HCT116 (cell line): Measurements from ENCODE around the gene ALKBH8. TPM values are rescaled to one million over a fixed set of nuclear protein-coding genes. Genes with fewer than 3 reads are reported as not detected.

Source experiments
- ATAC-seq: fragments of 200-7000 bp; cut with Tn5 transposase; 2 replicates; pipeline ENCODE4 v1.9.1; 2020; ENCODE audit warnings: mild to moderate bottlenecking, moderate library complexity
- BruUV-seq: library from RNA; stranded (reverse); fragments of 400-500 nt; replicated peaks from 2 replicates; lab custom pipeline; 2021; lab: Mats Ljungman, UMichigan
- CTCF ChIA-PET: fragments of 300-600 bp; sonication (Branson Sonifier 250); formaldehyde crosslinking; loops from one replicate; lab custom pipeline; 2021; ENCODE audit warnings: antibody characterized with exemption; lab: Charles Lee
- POLR2A ChIA-PET: fragments of 300-600, 350-600 bp; sonication (Branson Sonifier 250); formaldehyde crosslinking; loops from one replicate; lab custom pipeline; 2021; ENCODE audit warnings: antibody characterized with exemption; lab: Charles Lee
- RAD21 ChIA-PET, 2 experiments: fragments of 300-600 bp; sonication (Branson Sonifier 250); formaldehyde crosslinking; loops; one replicate each; lab custom pipeline; 2023; ENCODE audit warnings: low total read pairs in 2 of 2; ENCODE audit not compliant: uncharacterized antibody in 2 of 2, unreplicated experiment in 2 of 2, low non-redundant PET in 1 of 2; lab: Charles Lee
- DNase-seq: peaks from one replicate; pipeline ENCODE4 v3.0.0-alpha.2; 2010; ENCODE audit warnings: low read depth, low spot score
- H2AFZ ChIP-seq: fragments of 200-600 bp; shearing (Covaris generic), sonication (generic); 2 replicates; pipeline ENCODE4 v1.6.1; 2017; ENCODE audit warnings: low read depth, mixed run types, mixed read lengths, antibody characterized with exemption, low read length; ENCODE audit not compliant: poor library complexity, severe bottlenecking
- H3K27ac ChIP-seq: 2 replicates; pipeline ENCODE4 v1.5.1; 2012; ENCODE audit warnings: low read depth, low read length
- H3K27me3 ChIP-seq: fragments of 200-600 bp; sonication (generic); 2 replicates; pipeline ENCODE4 v1.6.1; 2016; ENCODE audit warnings: mixed run types, low read length, mixed read lengths; ENCODE audit not compliant: insufficient read depth
- H3K36me3 ChIP-seq, 2 experiments: fragments of 200-500 bp in 1 of 2; fragments of 200-600 bp in 1 of 2; sonication (Bioruptor generic) in 1 of 2; sonication (generic) in 1 of 2; 2 replicates each; pipeline versions ENCODE4 v1.5.1 to v1.6.1; 2014 to 2016; ENCODE audit warnings: low read length in 2 of 2, inconsistent platforms in 1 of 2, mixed read lengths in 1 of 2, mixed run types in 1 of 2; ENCODE audit not compliant: insufficient read depth in 2 of 2, control insufficient read depth in 1 of 2
- H3K4me1 ChIP-seq, 2 experiments: fragments of 200-600 bp in 1 of 2; sonication (generic) in 1 of 2; 2 replicates each; pipeline versions ENCODE4 v1.5.1 to v1.6.1; 2012 to 2017; ENCODE audit warnings: low read length in 2 of 2, inconsistent platforms in 1 of 2, mild to moderate bottlenecking in 1 of 2, mixed read lengths in 1 of 2, mixed run types in 1 of 2, moderate library complexity in 1 of 2; ENCODE audit not compliant: insufficient read depth in 2 of 2, control insufficient read depth in 1 of 2
- H3K4me2 ChIP-seq: fragments of 200-600 bp; sonication (generic); 2 replicates; pipeline ENCODE4 v1.6.1; 2017; ENCODE audit warnings: mixed run types, low read length, mixed read lengths
- H3K4me3 ChIP-seq, 2 experiments: fragments of 200-600 bp in 1 of 2; sonication (generic) in 1 of 2; replicated peaks in 1 of 2; 2 replicates each; pipeline ENCODE4 v1.5.1; 2011 to 2016; ENCODE audit warnings: low read length in 2 of 2, control low read depth in 1 of 2, low read depth in 1 of 2, mild to moderate bottlenecking in 1 of 2, mixed read lengths in 1 of 2, mixed run types in 1 of 2
- H3K79me2 ChIP-seq: fragments of 200-600 bp; sonication (generic); 2 replicates; pipeline ENCODE4 v1.6.1; 2017; ENCODE audit warnings: mild to moderate bottlenecking, mixed run types, low read length, moderate library complexity, mixed read lengths; ENCODE audit not compliant: insufficient read depth
- H3K9ac ChIP-seq: fragments of 200-600 bp; sonication (generic); 2 replicates; pipeline ENCODE4 v1.6.1; 2016; ENCODE audit warnings: low read length, mixed read lengths
- H3K9me2 ChIP-seq: fragments of 200-600 bp; sonication (generic), shearing (Covaris generic); 2 replicates; pipeline ENCODE4 v1.6.1; 2017; ENCODE audit warnings: mixed run types, mild to moderate bottlenecking, moderate library complexity; ENCODE audit not compliant: insufficient read depth
- H3K9me3 ChIP-seq, 2 experiments: fragments of 200-500 bp in 1 of 2; fragments of 200-600 bp in 1 of 2; sonication (Bioruptor generic) in 1 of 2; sonication (generic) in 1 of 2; 2 replicates each; pipeline ENCODE4 v1.6.1; 2014 to 2017; ENCODE audit warnings: low read length in 2 of 2, mixed read lengths in 2 of 2, inconsistent platforms in 1 of 2, low read depth in 1 of 2, mild to moderate bottlenecking in 1 of 2, mixed run types in 1 of 2, moderate library complexity in 1 of 2; ENCODE audit not compliant: control insufficient read depth in 1 of 2, insufficient read depth in 1 of 2
- H4K20me1 ChIP-seq: fragments of 200-600 bp; sonication (generic), shearing (Covaris generic); 2 replicates; pipeline ENCODE4 v1.6.1; 2017; ENCODE audit warnings: mixed run types, mild to moderate bottlenecking, moderate library complexity; ENCODE audit not compliant: insufficient read depth
- ATF3 ChIP-seq: IDR thresholded peaks from 2 replicates; pipeline ENCODE4 v1.6.1; 2012
- CEBPB ChIP-seq: IDR thresholded peaks from 2 replicates; pipeline ENCODE4 v1.6.1; 2012; ENCODE audit warnings: low read depth
- CTCF ChIP-seq, 3 experiments: fragments of 200-600 bp in 1 of 3; sonication (generic) in 1 of 3; IDR thresholded peaks in 2 of 3; conservative IDR thresholded peaks in 1 of 3; 2 replicates each; pipeline ENCODE4 v1.5.1; 2012 to 2017; ENCODE audit warnings: low read depth in 2 of 3, low read length in 2 of 3, antibody characterized with exemption in 1 of 3, borderline replicate concordance in 1 of 3, control low read depth in 1 of 3, mild to moderate bottlenecking in 1 of 3, mixed read lengths in 1 of 3, mixed run types in 1 of 3, moderate library complexity in 1 of 3; ENCODE audit not compliant: insufficient read depth in 1 of 3
- EGR1 ChIP-seq: IDR thresholded peaks from 2 replicates; pipeline ENCODE4 v1.6.1; 2012; ENCODE audit warnings: low read depth
- ELF1 ChIP-seq: IDR thresholded peaks from 2 replicates; pipeline ENCODE4 v1.6.1; 2012; ENCODE audit warnings: low read depth, borderline replicate concordance
- EZH2 ChIP-seq: fragments of 200-600 bp; sonication (generic); IDR thresholded peaks from 2 replicates; pipeline ENCODE4 v1.6.1; 2017; ENCODE audit warnings: antibody characterized with exemption, mixed run types
- EZH2phosphoT487 ChIP-seq: fragments of 200-600 bp; IDR thresholded peaks from 2 replicates; pipeline ENCODE4 v1.6.1; 2018; ENCODE audit warnings: antibody characterized with exemption, borderline replicate concordance
- FOSL1 ChIP-seq: IDR thresholded peaks from 2 replicates; pipeline ENCODE4 v1.6.1; 2012; ENCODE audit warnings: low read depth
- JUND ChIP-seq: IDR thresholded peaks from 2 replicates; pipeline ENCODE4 v1.6.1; 2012
- POLR2A ChIP-seq: IDR thresholded peaks from 2 replicates; pipeline ENCODE4 v1.7.0; 2011; ENCODE audit warnings: borderline replicate concordance; ENCODE audit not compliant: insufficient read depth, insufficient read length; ENCODE audit errors: extremely low read depth
- RAD21 ChIP-seq: IDR thresholded peaks from 2 replicates; pipeline ENCODE4 v1.6.1; 2012; ENCODE audit warnings: low read depth, mild to moderate bottlenecking
- REST ChIP-seq: IDR thresholded peaks from 2 replicates; pipeline ENCODE4 v1.6.1; 2012; ENCODE audit warnings: low read depth
- SP1 ChIP-seq: IDR thresholded peaks from 2 replicates; pipeline ENCODE4 v1.6.1; 2012; ENCODE audit warnings: low read depth
- SRF ChIP-seq: IDR thresholded peaks from 2 replicates; pipeline ENCODE4 v1.6.1; 2012; ENCODE audit warnings: low read depth
- TCF7L2 ChIP-seq: IDR thresholded peaks from 2 replicates; pipeline ENCODE4 v1.7.0; 2011; ENCODE audit warnings: borderline replicate concordance, inconsistent platforms; ENCODE audit not compliant: insufficient read depth, insufficient read length; ENCODE audit errors: extremely low read depth
- YY1 ChIP-seq: IDR thresholded peaks from 2 replicates; pipeline ENCODE4 v1.6.1; 2011; ENCODE audit warnings: low read length, low read depth, moderate library complexity, mild to moderate bottlenecking; ENCODE audit not compliant: insufficient replicate concordance; ENCODE audit errors: extremely low read depth
- ZNF274 ChIP-seq: fragments of 200-500 bp; sonication (Bioruptor generic); IDR thresholded peaks from 2 replicates; pipeline ENCODE4 v1.6.1; 2014; ENCODE audit warnings: mild to moderate bottlenecking, low read depth, low read length, inconsistent platforms
- intact Hi-C: fragments of 100-400 bp; cut with micrococcal nuclease; formaldehyde crosslinking; loops from 2 replicates; pipeline ENCODE4 v1.10.0; 2022
- total RNA-seq: library from RNA; stranded (reverse); gene quantifications from one replicate; pipeline ENCODE4 v1.2.1, GENCODE V29; 2021; ENCODE audit not compliant: unreplicated experiment
- TF ChIP-seq, protein P1 (sequence below): IDR thresholded peaks from 2 replicates; pipeline ENCODE4 v1.6.1; 2011; ENCODE audit warnings: mild to moderate bottlenecking, low read length, moderate library complexity; ENCODE audit not compliant: insufficient replicate concordance; ENCODE audit errors: extremely low read depth

Gene ALKBH8
- total RNA-seq, 1 experiment from 2014 or later = 11.6 TPM

GRCh38 chr11:107473792-107474191, 91.7 kb downstream of the ALKBH8 start (continued):
- no peak for TF ChIP-seq SRF
- no peak for TF ChIP-seq SP1
- TF ChIP-seq ATF3 = no peak
- no peak for TF ChIP-seq CTCF (IDR thresholded peaks at IDR 0.05 in 2 of 3, conservative IDR thresholded peaks at IDR 0.05 in 1 of 3; ENCODE audit: borderline replicate concordance in 1 of 3, insufficient read depth in 1 of 3, low read depth in 2 of 3, low read length in 2 of 3)
- no peak for TF ChIP-seq EGR1
- TF ChIP-seq EZH2 = no peak
- no peak for TF ChIP-seq TCF7L2
- TF ChIP-seq FOSL1 = no peak
- no peak for TF ChIP-seq EZH2phosphoT487
- TF ChIP-seq YY1 = no peak
- no peak for TF ChIP-seq POLR2A

GRCh38 chr11:107472966-107473365, 92.6 kb downstream of the ALKBH8 start:
- Histone ChIP-seq H2AFZ (no peak overlapping the region), H3K9ac (no peak overlapping the region), H3K27me3 (peaks cover 8% of the 10 kb centered on the region; the same call in 1 of the 2 replicates), H4K20me1 (no peaks in the 10 kb centered on the region), H3K27ac (no peak overlapping the region), H3K9me2 (no peaks in the 10 kb centered on the region), H3K79me2 (no peaks in the 10 kb centered on the region), H3K4me2 (no peak overlapping the region), H3K36me3 (no peaks in the 10 kb centered on the region), H3K9me3 (no peaks in the 10 kb centered on the region), H3K4me3 (no peak overlapping the region), H3K4me1 (no peaks in the 10 kb centered on the region)
- no TSS peak for BruUV-seq
- ChIA-PET CTCF (no interaction called here), RAD21 (no interaction called here), POLR2A (no interaction called here)
- DNase-seq (no peak), ATAC-seq (no peak)
- intact Hi-C loops = no loop called here
- TF ChIP-seq ZNF274 = no peak
- no peak for TF ChIP-seq JUND
- no peak for TF ChIP-seq EZH2
- no peak for TF ChIP-seq REST
- TF ChIP-seq ATF3 = no peak
- no peak for TF ChIP-seq FOSL1
- TF ChIP-seq, protein P1, sequence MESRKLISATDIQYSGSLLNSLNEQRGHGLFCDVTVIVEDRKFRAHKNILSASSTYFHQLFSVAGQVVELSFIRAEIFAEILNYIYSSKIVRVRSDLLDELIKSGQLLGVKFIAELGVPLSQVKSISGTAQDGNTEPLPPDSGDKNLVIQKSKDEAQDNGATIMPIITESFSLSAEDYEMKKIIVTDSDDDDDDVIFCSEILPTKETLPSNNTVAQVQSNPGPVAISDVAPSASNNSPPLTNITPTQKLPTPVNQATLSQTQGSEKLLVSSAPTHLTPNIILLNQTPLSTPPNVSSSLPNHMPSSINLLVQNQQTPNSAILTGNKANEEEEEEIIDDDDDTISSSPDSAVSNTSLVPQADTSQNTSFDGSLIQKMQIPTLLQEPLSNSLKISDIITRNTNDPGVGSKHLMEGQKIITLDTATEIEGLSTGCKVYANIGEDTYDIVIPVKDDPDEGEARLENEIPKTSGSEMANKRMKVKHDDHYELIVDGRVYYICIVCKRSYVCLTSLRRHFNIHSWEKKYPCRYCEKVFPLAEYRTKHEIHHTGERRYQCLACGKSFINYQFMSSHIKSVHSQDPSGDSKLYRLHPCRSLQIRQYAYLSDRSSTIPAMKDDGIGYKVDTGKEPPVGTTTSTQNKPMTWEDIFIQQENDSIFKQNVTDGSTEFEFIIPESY = no peak
- TF ChIP-seq RAD21 = no peak
- TF ChIP-seq ELF1 = no peak
- no peak for TF ChIP-seq CEBPB
- no peak for TF ChIP-seq SP1
